22Rv1 (cell line): ENCODE data around the gene CFAP221.

Experiments used
- ZFX ChIP-seq: fragments of 450-650 bp; IDR thresholded peaks from 2 replicates; pipeline ENCODE4 v1.6.1; 2017; ENCODE audit warnings: antibody characterized with exemption, borderline replicate concordance
- TF ChIP-seq, protein P1 (sequence below): fragments of 450-650 bp; IDR thresholded peaks from 2 replicates; pipeline ENCODE4 v1.5.1; 2017; ENCODE audit warnings: mild to moderate bottlenecking

DNA sequence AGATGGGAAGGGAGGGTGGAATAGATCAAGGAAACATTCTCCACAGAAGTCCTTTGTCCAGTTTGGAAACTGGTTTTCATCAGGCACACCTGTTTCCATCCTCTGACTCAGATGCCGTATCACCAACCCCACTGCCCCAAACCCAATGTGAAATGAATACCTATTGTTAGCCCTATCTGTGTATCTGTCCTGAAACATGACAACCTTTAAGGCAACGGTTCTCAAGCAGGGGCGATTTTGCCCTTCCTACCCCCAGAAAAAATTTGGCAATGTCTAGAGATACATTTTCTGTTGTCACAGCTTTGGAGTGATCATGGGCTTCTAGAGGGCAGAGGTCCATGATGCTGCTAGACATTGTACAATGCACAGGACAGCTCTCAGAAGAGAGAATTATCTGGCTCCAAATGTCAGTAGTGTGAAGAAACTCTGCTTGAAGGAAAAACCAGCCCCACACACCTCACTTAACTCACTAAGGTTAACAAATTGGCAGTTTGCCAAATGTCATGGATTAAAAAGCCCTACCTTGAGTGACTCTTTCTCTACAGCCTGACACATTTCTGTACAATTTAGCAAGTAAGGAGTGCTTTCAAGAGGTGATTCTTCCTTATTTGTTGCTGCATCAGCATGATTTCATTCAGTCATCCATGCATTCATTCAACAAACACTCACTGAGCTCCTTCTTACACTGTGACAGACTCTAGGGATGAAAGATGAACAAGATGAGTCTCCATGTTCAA, 23.4 kb upstream of the CFAP221 start:
- TF ChIP-seq, protein P1, sequence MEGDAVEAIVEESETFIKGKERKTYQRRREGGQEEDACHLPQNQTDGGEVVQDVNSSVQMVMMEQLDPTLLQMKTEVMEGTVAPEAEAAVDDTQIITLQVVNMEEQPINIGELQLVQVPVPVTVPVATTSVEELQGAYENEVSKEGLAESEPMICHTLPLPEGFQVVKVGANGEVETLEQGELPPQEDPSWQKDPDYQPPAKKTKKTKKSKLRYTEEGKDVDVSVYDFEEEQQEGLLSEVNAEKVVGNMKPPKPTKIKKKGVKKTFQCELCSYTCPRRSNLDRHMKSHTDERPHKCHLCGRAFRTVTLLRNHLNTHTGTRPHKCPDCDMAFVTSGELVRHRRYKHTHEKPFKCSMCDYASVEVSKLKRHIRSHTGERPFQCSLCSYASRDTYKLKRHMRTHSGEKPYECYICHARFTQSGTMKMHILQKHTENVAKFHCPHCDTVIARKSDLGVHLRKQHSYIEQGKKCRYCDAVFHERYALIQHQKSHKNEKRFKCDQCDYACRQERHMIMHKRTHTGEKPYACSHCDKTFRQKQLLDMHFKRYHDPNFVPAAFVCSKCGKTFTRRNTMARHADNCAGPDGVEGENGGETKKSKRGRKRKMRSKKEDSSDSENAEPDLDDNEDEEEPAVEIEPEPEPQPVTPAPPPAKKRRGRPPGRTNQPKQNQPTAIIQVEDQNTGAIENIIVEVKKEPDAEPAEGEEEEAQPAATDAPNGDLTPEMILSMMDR: no peak
- no peak for TF ChIP-seq ZFX
